ENCODE data around the gene CHPF. TPM values are rescaled to one million over a fixed set of nuclear protein-coding genes. Genes with fewer than 3 reads are reported as not detected.

The CHPF gene
- total RNA-seq, 1 donor from 2014 or later: 4.7 TPM

GRCh38 chr2:219554350-219554749 is 10.7 kb upstream of the CHPF start:
- DNase-seq (no peak), ATAC-seq (ENCODE audit: low read depth) (no peak)
- Mint-ChIP-seq H3K27me3 (peaks cover 48% of the 10 kb centered on the region), H3K27ac (no peak overlapping the region), H3K4me1 (peaks cover 7% of the 10 kb centered on the region), H3K4me3 (no peak overlapping the region), H3K36me3 (ENCODE audit: low read depth) (no peaks in the 10 kb centered on the region), H3K9me3 (no peaks in the 10 kb centered on the region)
- intact Hi-C loops (cut with micrococcal nuclease): no loop called here
- POLR2A ChIA-PET: no interaction called here
- TF ChIP-seq CTCF (IDR thresholded peaks at IDR 0.05): no peak
- CTCF ChIA-PET: no interaction called here

GRCh38 chr2:219553463-219553963 is 9.9 kb upstream of the CHPF start:
- peaks cover 7% of the 10 kb centered on the region for H3K4me1 Mint-ChIP-seq
- DNase-seq (no peak), ATAC-seq (ENCODE audit: low read depth) (no peak)
- H3K4me3 Mint-ChIP-seq: peak overlapping the region; percentile 50
- no peak for TF ChIP-seq CTCF (IDR thresholded peaks at IDR 0.05)
- no peak overlapping the region for H3K27ac Mint-ChIP-seq
- CTCF ChIA-PET: no interaction called here
- H3K36me3 Mint-ChIP-seq (ENCODE audit: low read depth): no peaks in the 10 kb centered on the region
- H3K27me3 Mint-ChIP-seq: peaks cover 49% of the 10 kb centered on the region
- POLR2A ChIA-PET: no interaction called here
- H3K9me3 Mint-ChIP-seq: no peaks in the 10 kb centered on the region
- intact Hi-C loops (cut with micrococcal nuclease): no loop called here

- Mint-ChIP-seq H3K4me3 (peak overlapping the region; percentile 50), H3K27ac (no peak overlapping the region), H3K36me3 (ENCODE audit: low read depth) (no peaks in the 10 kb centered on the region), H3K9me3 (no peaks in the 10 kb centered on the region), H3K4me1 (peaks cover 7% of the 10 kb centered on the region), H3K27me3 (peaks cover 52% of the 10 kb centered on the region)
- ChIA-PET CTCF (no interaction called here), POLR2A (interaction anchor here (1.1 kb wide), 1 partner anchor 165 kb away, joined by 3 read pairs; the partner anchor contains the start of gene DNPEP)
- DNase-seq (no peak), ATAC-seq (ENCODE audit: low read depth) (no peak)
- intact Hi-C loops (cut with micrococcal nuclease): no loop called here
- no peak for TF ChIP-seq CTCF (IDR thresholded peaks at IDR 0.05)
Observed at GRCh38 chr2:219553168-219553417, 9.5 kb upstream of the CHPF start.

- Mint-ChIP-seq H3K27ac (no peak overlapping the region), H3K4me1 (peaks cover 7% of the 10 kb centered on the region), H3K9me3 (no peaks in the 10 kb centered on the region), H3K27me3 (peaks cover 55% of the 10 kb centered on the region), H3K36me3 (ENCODE audit: low read depth) (no peaks in the 10 kb centered on the region), H3K4me3 (peak overlapping the region; percentile 71)
- ChIA-PET CTCF (interaction anchor here (1.5 kb wide), 1 partner anchor 29 kb away, joined by 3 read pairs; no protein-coding TSS in a partner anchor), POLR2A (interaction anchor here (0.9 to 1.1 kb wide), 2 partner anchors 9 to 165 kb away, joined by 3 to 5 read pairs; partner anchors contain the start of genes CHPF, DNPEP and TMEM198)
- DNase-seq (peak; percentile 72), ATAC-seq (ENCODE audit: low read depth) (peak; percentile 91)
- TF ChIP-seq CTCF (IDR thresholded peaks at IDR 0.05): no peak
- intact Hi-C loops (cut with micrococcal nuclease): loop anchor here (1.0 kb wide), 2 partner anchors 9 to 45 kb away; partner anchors contain the start of genes CHPF and STK11IP
Observed at GRCh38 chr2:219552382-219553167, 9.0 kb upstream of the CHPF start.
